SK-N-SH treated with all-trans-retinoic acid at 6 μM for 48 hours (cell line): ENCODE data around the gene MANBA.

Experiments used
- ATAC-seq: fragments of 200-7000 bp; cut with Tn5 transposase; 3 replicates; pipeline ENCODE4 v1.9.1; 2020; ENCODE audit warnings: mild to moderate bottlenecking, moderate library complexity
- ARNTL ChIP-seq: fragments of 450-650 bp; formaldehyde crosslinking; IDR thresholded peaks from 2 replicates; pipeline ENCODE4 v1.5.0; 2020; ENCODE audit warnings: low read depth, mild to moderate bottlenecking, moderate library complexity, borderline replicate concordance
- BACH2 ChIP-seq: fragments of 250-450 bp; sonication (Bioruptor Pico); IDR thresholded peaks from 2 replicates; pipeline ENCODE4 v1.9.0; 2021; ENCODE audit warnings: mild to moderate bottlenecking, borderline replicate concordance
- CSDC2 ChIP-seq: fragments of 250-450 bp; sonication (Bioruptor Pico); IDR thresholded peaks from 2 replicates; pipeline ENCODE4 v1.5.0; 2020; ENCODE audit warnings: mild to moderate bottlenecking, moderate library complexity
- ESRRG ChIP-seq: fragments of 250-450 bp; sonication (Bioruptor Pico); IDR thresholded peaks from 2 replicates; pipeline ENCODE4 v1.6.1; 2021; ENCODE audit warnings: mild to moderate bottlenecking
- GLIS3 ChIP-seq: fragments of 250-450 bp; sonication (Bioruptor Pico); IDR thresholded peaks from 2 replicates; pipeline ENCODE4 v1.5.0; 2020; ENCODE audit warnings: mild to moderate bottlenecking, moderate library complexity
- ISL1 ChIP-seq: fragments of 250-450 bp; sonication (Bioruptor Pico); IDR thresholded peaks from 2 replicates; pipeline ENCODE4 v2.1.2; 2022; ENCODE audit warnings: mild to moderate bottlenecking, moderate library complexity
- OSR1 ChIP-seq: fragments of 250-450 bp; sonication (Bioruptor Pico); IDR thresholded peaks from 2 replicates; pipeline ENCODE4 v1.8.0; 2022; ENCODE audit warnings: moderate library complexity, mild to moderate bottlenecking, inconsistent platforms
- PPARA ChIP-seq: fragments of 250-450 bp; sonication (Bioruptor Pico); IDR thresholded peaks from 2 replicates; pipeline ENCODE4 v1.5.0; 2020; ENCODE audit warnings: mild to moderate bottlenecking, borderline replicate concordance
- RARB ChIP-seq: fragments of 250-450 bp; sonication (Bioruptor Pico); IDR thresholded peaks from 2 replicates; pipeline ENCODE4 v1.8.0; 2021; ENCODE audit warnings: mild to moderate bottlenecking, moderate library complexity
- SNAI2 ChIP-seq: fragments of 250-450 bp; sonication (Bioruptor Pico); IDR thresholded peaks from 2 replicates; pipeline ENCODE4 v1.5.0; 2020; ENCODE audit warnings: mild to moderate bottlenecking, moderate library complexity
- TCF4 ChIP-seq: fragments of 250-450 bp; sonication (Bioruptor Pico); IDR thresholded peaks from 2 replicates; pipeline ENCODE4 v1.8.0; 2021; ENCODE audit warnings: mild to moderate bottlenecking, moderate library complexity, borderline replicate concordance
- TOX ChIP-seq: fragments of 250-450 bp; sonication (Bioruptor Pico); IDR thresholded peaks from 2 replicates; pipeline ENCODE4 v1.8.0; 2021; ENCODE audit warnings: mild to moderate bottlenecking, moderate library complexity, borderline replicate concordance
- ZC3H10 ChIP-seq: fragments of 250-450 bp; sonication (Bioruptor Pico); IDR thresholded peaks from 2 replicates; pipeline ENCODE4 v1.5.1; 2021; ENCODE audit warnings: mild to moderate bottlenecking, moderate library complexity
- ZFP3 ChIP-seq: fragments of 250-450 bp; sonication (Bioruptor Pico); IDR thresholded peaks from 2 replicates; pipeline ENCODE4 v1.5.0; 2020; ENCODE audit warnings: mild to moderate bottlenecking, moderate library complexity
- ZFP30 ChIP-seq: fragments of 450-650 bp; formaldehyde crosslinking; IDR thresholded peaks from 2 replicates; pipeline ENCODE4 v1.5.0; 2022; ENCODE audit warnings: mild to moderate bottlenecking, moderate library complexity
- ZNF70 ChIP-seq: fragments of 450-650 bp; formaldehyde crosslinking; IDR thresholded peaks from 2 replicates; pipeline ENCODE4 v1.5.0; 2020; ENCODE audit warnings: mild to moderate bottlenecking, moderate library complexity
- ZNF8 ChIP-seq: fragments of 450-650 bp; formaldehyde crosslinking; IDR thresholded peaks from 2 replicates; pipeline ENCODE4 v1.5.0; 2020; ENCODE audit warnings: mild to moderate bottlenecking, moderate library complexity
- TF ChIP-seq, protein P1 (sequence below): fragments of 250-450 bp; sonication (Bioruptor Pico); IDR thresholded peaks from 2 replicates; pipeline ENCODE4 v1.5.0; 2020; ENCODE audit warnings: mild to moderate bottlenecking, moderate library complexity
- TF ChIP-seq, protein P2 (sequence below): fragments of 250-450 bp; sonication (Bioruptor Pico); IDR thresholded peaks from 2 replicates; pipeline ENCODE4 v1.8.0; 2020; ENCODE audit warnings: mild to moderate bottlenecking, moderate library complexity, borderline replicate concordance
- TF ChIP-seq, protein P3 (sequence below): fragments of 250-450 bp; sonication (Bioruptor Pico); IDR thresholded peaks from 2 replicates; pipeline ENCODE4 v1.5.1; 2021; ENCODE audit warnings: mild to moderate bottlenecking, moderate library complexity
- TF ChIP-seq, protein P4 (sequence below): fragments of 250-450 bp; sonication (Bioruptor Pico); IDR thresholded peaks from 2 replicates; pipeline ENCODE4 v1.8.0; 2021; ENCODE audit warnings: low read depth, mild to moderate bottlenecking, moderate library complexity, borderline replicate concordance

MANBA gene

DNA sequence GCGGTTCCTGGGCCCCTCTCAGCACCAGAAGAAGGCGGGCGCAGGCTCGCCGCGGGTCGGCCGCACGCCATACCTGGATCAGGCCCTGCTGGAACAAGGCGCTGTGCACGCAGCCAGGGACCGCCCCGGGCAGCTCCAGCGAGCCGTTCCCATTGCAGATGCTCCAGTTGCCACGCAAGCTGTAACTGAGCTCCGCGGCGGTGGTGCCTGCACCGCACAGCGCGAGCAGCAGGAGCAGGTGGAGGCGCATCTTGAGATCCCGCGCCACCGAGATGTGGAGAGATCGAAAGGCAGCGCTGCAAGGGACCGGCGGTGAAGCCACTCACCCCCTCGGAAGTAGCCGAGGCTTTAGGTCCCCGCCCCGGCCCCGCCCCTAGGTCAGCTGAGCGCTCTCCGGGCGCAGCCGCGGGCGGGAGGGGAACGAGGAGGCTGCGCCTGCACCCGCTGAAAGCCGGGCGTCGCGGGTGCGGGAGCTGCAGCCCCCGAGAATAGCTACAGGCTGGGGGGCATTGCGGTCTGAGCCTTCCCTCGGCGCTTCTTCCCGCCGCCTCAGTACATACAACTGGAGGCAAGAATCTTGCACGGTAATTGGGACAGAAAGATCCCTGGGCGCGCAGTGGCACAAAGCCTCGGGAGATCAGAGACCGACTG, at the start of gene MANBA:
Gene MANBA, minus strand, starts transcription at position 324 of the 651 bp plus-strand sequence. Its CDS starts 74 bp downstream, at position 250.
- TF ChIP-seq ZNF70 (no peak), ZFP30 (no peak), ZC3H10 (CRISPR knock-in tag) (no peak), ZFP3 (CRISPR knock-in tag) (no peak), TOX (CRISPR knock-in tag) (no peak), TCF4 (CRISPR knock-in tag) (no peak), SNAI2 (CRISPR knock-in tag) (no peak), ISL1 (CRISPR knock-in tag) (no peak), BACH2 (CRISPR knock-in tag) (no peak), OSR1 (CRISPR knock-in tag) (no peak), CSDC2 (CRISPR knock-in tag) (no peak), ZNF8 (CRISPR knock-in tag) (no peak)
- TF ChIP-seq, protein P1, sequence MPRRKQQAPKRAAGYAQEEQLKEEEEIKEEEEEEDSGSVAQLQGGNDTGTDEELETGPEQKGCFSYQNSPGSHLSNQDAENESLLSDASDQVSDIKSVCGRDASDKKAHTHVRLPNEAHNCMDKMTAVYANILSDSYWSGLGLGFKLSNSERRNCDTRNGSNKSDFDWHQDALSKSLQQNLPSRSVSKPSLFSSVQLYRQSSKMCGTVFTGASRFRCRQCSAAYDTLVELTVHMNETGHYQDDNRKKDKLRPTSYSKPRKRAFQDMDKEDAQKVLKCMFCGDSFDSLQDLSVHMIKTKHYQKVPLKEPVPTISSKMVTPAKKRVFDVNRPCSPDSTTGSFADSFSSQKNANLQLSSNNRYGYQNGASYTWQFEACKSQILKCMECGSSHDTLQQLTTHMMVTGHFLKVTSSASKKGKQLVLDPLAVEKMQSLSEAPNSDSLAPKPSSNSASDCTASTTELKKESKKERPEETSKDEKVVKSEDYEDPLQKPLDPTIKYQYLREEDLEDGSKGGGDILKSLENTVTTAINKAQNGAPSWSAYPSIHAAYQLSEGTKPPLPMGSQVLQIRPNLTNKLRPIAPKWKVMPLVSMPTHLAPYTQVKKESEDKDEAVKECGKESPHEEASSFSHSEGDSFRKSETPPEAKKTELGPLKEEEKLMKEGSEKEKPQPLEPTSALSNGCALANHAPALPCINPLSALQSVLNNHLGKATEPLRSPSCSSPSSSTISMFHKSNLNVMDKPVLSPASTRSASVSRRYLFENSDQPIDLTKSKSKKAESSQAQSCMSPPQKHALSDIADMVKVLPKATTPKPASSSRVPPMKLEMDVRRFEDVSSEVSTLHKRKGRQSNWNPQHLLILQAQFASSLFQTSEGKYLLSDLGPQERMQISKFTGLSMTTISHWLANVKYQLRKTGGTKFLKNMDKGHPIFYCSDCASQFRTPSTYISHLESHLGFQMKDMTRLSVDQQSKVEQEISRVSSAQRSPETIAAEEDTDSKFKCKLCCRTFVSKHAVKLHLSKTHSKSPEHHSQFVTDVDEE (CRISPR knock-in tag) = no peak
- TF ChIP-seq, protein P2, sequence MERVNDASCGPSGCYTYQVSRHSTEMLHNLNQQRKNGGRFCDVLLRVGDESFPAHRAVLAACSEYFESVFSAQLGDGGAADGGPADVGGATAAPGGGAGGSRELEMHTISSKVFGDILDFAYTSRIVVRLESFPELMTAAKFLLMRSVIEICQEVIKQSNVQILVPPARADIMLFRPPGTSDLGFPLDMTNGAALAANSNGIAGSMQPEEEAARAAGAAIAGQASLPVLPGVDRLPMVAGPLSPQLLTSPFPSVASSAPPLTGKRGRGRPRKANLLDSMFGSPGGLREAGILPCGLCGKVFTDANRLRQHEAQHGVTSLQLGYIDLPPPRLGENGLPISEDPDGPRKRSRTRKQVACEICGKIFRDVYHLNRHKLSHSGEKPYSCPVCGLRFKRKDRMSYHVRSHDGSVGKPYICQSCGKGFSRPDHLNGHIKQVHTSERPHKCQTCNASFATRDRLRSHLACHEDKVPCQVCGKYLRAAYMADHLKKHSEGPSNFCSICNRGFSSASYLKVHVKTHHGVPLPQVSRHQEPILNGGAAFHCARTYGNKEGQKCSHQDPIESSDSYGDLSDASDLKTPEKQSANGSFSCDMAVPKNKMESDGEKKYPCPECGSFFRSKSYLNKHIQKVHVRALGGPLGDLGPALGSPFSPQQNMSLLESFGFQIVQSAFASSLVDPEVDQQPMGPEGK (CRISPR knock-in tag) = no peak
- TF ChIP-seq, protein P3, sequence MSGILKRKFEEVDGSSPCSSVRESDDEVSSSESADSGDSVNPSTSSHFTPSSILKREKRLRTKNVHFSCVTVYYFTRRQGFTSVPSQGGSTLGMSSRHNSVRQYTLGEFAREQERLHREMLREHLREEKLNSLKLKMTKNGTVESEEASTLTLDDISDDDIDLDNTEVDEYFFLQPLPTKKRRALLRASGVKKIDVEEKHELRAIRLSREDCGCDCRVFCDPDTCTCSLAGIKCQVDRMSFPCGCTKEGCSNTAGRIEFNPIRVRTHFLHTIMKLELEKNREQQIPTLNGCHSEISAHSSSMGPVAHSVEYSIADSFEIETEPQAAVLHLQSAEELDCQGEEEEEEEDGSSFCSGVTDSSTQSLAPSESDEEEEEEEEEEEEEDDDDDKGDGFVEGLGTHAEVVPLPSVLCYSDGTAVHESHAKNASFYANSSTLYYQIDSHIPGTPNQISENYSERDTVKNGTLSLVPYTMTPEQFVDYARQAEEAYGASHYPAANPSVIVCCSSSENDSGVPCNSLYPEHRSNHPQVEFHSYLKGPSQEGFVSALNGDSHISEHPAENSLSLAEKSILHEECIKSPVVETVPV = no peak
- peak; percentile 98 for ATAC-seq

DNA sequence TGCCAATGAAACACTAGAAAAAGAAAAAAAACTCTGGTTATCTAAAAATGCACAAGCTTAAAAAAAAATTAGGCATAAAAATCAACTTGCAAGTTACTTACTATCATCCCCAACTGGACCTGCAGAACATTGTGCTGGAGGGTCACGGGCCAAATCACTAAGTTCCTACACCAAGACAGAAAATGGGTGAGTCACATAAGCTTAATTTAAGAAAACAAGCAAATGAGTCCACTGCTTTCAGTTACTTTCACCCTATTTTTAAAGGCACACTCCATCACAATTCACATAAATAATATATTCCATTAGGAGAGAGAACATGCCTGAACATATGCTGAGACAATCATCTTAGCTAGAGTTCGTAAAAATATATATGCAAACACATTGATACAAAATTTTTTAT, 48.9 kb upstream of the MANBA start:
- no peak for TF ChIP-seq ESRRG (CRISPR knock-in tag)
- TF ChIP-seq TCF4 (CRISPR knock-in tag) = no peak
- TF ChIP-seq, protein P1 (CRISPR knock-in tag) = no peak
- TF ChIP-seq RARB = no peak
- no peak for TF ChIP-seq TOX (CRISPR knock-in tag)
- TF ChIP-seq, protein P4, sequence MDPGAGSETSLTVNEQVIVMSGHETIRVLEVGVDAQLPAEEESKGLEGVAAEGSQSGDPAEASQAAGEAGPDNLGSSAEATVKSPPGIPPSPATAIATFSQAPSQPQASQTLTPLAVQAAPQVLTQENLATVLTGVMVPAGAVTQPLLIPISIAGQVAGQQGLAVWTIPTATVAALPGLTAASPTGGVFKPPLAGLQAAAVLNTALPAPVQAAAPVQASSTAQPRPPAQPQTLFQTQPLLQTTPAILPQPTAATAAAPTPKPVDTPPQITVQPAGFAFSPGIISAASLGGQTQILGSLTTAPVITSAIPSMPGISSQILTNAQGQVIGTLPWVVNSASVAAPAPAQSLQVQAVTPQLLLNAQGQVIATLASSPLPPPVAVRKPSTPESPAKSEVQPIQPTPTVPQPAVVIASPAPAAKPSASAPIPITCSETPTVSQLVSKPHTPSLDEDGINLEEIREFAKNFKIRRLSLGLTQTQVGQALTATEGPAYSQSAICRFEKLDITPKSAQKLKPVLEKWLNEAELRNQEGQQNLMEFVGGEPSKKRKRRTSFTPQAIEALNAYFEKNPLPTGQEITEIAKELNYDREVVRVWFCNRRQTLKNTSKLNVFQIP (CRISPR knock-in tag) = no peak
- TF ChIP-seq GLIS3 (CRISPR knock-in tag) = no peak
- no peak for TF ChIP-seq ARNTL (CRISPR knock-in tag)
- no peak for TF ChIP-seq PPARA
- no peak for TF ChIP-seq CSDC2 (CRISPR knock-in tag)
- no peak for TF ChIP-seq ZFP30
- TF ChIP-seq ZNF70 = no peak
- TF ChIP-seq, protein P2 (CRISPR knock-in tag) = no peak
- TF ChIP-seq, protein P3 = no peak

More for the DNA sequence above, 48.9 kb upstream of the MANBA start:
- ATAC-seq = no peak
